Measurements from ENCODE around the gene ZNF585A. TPM values are rescaled to one million over a fixed set of nuclear protein-coding genes. Genes with fewer than 3 reads are reported as not detected.

The ZNF585A gene
- total RNA-seq, 2 donors from 2014 or later = 0.99 to 9.9 TPM

- Histone ChIP-seq H3K27me3 (no peaks in the 10 kb centered on the region), H3K4me1 (no peaks in the 10 kb centered on the region), H3K9me3 (peaks cover 0 to 54% (median 0%) of the 10 kb centered on the region in 3 donors), H3K4me3 (no peak overlapping the region), H3K27ac (no peak overlapping the region), H3K36me3 (replicated peaks in 1 of 2; ENCODE audit: insufficient read depth in 1 of 2, low read depth in 2 of 2) (peaks cover 22% of the 10 kb centered on the region in 2 donors)
- no peak for TF ChIP-seq POLR2A (IDR thresholded peaks at IDR 0.05)
- TF ChIP-seq, protein P1, sequence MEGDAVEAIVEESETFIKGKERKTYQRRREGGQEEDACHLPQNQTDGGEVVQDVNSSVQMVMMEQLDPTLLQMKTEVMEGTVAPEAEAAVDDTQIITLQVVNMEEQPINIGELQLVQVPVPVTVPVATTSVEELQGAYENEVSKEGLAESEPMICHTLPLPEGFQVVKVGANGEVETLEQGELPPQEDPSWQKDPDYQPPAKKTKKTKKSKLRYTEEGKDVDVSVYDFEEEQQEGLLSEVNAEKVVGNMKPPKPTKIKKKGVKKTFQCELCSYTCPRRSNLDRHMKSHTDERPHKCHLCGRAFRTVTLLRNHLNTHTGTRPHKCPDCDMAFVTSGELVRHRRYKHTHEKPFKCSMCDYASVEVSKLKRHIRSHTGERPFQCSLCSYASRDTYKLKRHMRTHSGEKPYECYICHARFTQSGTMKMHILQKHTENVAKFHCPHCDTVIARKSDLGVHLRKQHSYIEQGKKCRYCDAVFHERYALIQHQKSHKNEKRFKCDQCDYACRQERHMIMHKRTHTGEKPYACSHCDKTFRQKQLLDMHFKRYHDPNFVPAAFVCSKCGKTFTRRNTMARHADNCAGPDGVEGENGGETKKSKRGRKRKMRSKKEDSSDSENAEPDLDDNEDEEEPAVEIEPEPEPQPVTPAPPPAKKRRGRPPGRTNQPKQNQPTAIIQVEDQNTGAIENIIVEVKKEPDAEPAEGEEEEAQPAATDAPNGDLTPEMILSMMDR (IDR thresholded peaks at IDR 0.05) = no peak
- intact Hi-C loops (cut with DNase I) = no loop called here
- no peak for DNase-seq
- WGBS, 2 donors = 93 to 100% methylated on average over 1 of the region's 1 CpG
- ATAC-seq = no peak
These were observed 76.6 kb downstream of the ZNF585A start for GRCh38 chr19:37095859-37096258.

Other genes with a start within 250 kb of the ZNF585A start
- gene ZNF420, start 94.3 kb downstream of the ZNF585A start, total RNA-seq = 1 to 10 TPM; 2.6 to 4.4 TPM
- gene ZNF585B, start 37.8 kb upstream of the ZNF585A start, total RNA-seq = 10 to 100 TPM in 1 of 2 donors, 1 to 10 TPM in 1; 4.0 to 10.6 TPM
- 1 to 10 TPM; 3.6 to 6.3 TPM for gene ZNF383, start 45.5 kb upstream of the ZNF585A start, total RNA-seq
- gene ZNF527, start 198.4 kb upstream of the ZNF585A start, total RNA-seq = 1 to 10 TPM; 5.9 to 7.3 TPM

Measured in body of pancreas (tissue), 4 donors.